ENCODE measurements around the gene VPS37B. TPM values are rescaled to one million over a fixed set of nuclear protein-coding genes. Genes with fewer than 3 reads are reported as not detected.

The VPS37B gene
- total RNA-seq, 1 experiment from 2014 or later = 12.3 TPM

- H3K27ac Mint-ChIP-seq = no peak overlapping the region; a peak in 1 of 7 replicates
- H3K4me1 ChIP-seq (ENCODE audit: insufficient read depth, low read length) = no peaks in the 10 kb centered on the region
These were observed 49.0 kb upstream of the VPS37B start for GRCh38 chr12:122944605-122945592.

More at GRCh38 chr12:122944605-122945592, 49.0 kb upstream of the VPS37B start:
- no CpG with 5 or more reads among the region's 14 CpGs for whole genome bisulfite sequencing (ENCODE audit: extremely low coverage, insufficient read length, low lambda C conversion rate)
- Histone ChIP-seq H3K79me2 (ENCODE audit: insufficient read depth, low read length) (no peaks in the 10 kb centered on the region), H3K79me1 (ENCODE audit: insufficient read depth, low read depth, low read length, poor library complexity, severe bottlenecking) (no peaks in the 10 kb centered on the region), H2BK120ac (ENCODE audit: low read depth, low read length, poor library complexity, severe bottlenecking) (no peak overlapping the region), H3K27me3 (ENCODE audit: insufficient read depth, low read length) (no peaks in the 10 kb centered on the region), H2AFZ (ENCODE audit: low read length) (no peak overlapping the region), H3T11ph (ENCODE audit: low read length) (no peak overlapping the region), H4K91ac (ENCODE audit: insufficient read length, low read depth, low read length) (no peak overlapping the region), H3K18ac (ENCODE audit: insufficient read length, low read depth, low read length) (no peak overlapping the region), H3K4ac (ENCODE audit: low read depth, low read length) (no peak overlapping the region), H3K27ac (ENCODE audit: insufficient read length, low read depth, low read length) (no peak overlapping the region), H3K56ac (ENCODE audit: insufficient read length, low read depth, low read length) (no peak overlapping the region), H4K5ac (ENCODE audit: insufficient read length, low read depth, low read length) (no peak overlapping the region), H3K9me3 (ENCODE audit: control insufficient read depth, low read depth, low read length) (no peaks in the 10 kb centered on the region), H2BK5ac (ENCODE audit: insufficient read length, low read length) (no peak overlapping the region), H3K23ac (ENCODE audit: insufficient read length, low read depth, low read length) (no peak overlapping the region), H2BK12ac (ENCODE audit: insufficient read length, low read depth, low read length) (no peak overlapping the region), H3K4me2 (ENCODE audit: insufficient read depth, insufficient read length, low read length) (no peak overlapping the region), H3K9ac (ENCODE audit: extremely low read depth, insufficient read length, low read length) (no peak overlapping the region), H2BK15ac (ENCODE audit: low read depth, low read length) (no peak overlapping the region), H4K20me1 (ENCODE audit: control insufficient read depth, insufficient read depth, insufficient read length) (peaks cover 3% of the 10 kb centered on the region), H2AK5ac (ENCODE audit: insufficient read length, low read length) (no peak overlapping the region), H4K8ac (replicated peaks; ENCODE audit: insufficient read length, low read depth, low read length) (no peak overlapping the region), H3K14ac (ENCODE audit: insufficient read depth, low read length) (no peak overlapping the region; the same call in 1 of the 2 replicates), H3K23me2 (ENCODE audit: insufficient read length, low read depth, low read length, poor library complexity, severe bottlenecking) (no peaks in the 10 kb centered on the region), H2BK20ac (ENCODE audit: low read depth, low read length, poor library complexity, severe bottlenecking) (no peak overlapping the region)
- no peak for DNase-seq
- Mint-ChIP-seq H3K4me1 (peaks cover 0 to 14% of the 10 kb centered on the region in 2 experiments; a peak in 2 of 4 replicates), H3K9me3 (no peaks in the 10 kb centered on the region), H3K36me3 (ENCODE audit: insufficient read depth in 1 of 3, low read depth in 3 of 3) (no peaks in the 10 kb centered on the region), H3K27me3 (ENCODE audit: low read depth) (peaks cover 65% of the 10 kb centered on the region), H3K4me3 (no peak overlapping the region)
- TF ChIP-seq CTCF (conservative IDR thresholded peaks at IDR 0.05) = no peak
